Activated T-cell treated with anti-CD3 and anti-CD28 coated beads for 24 hours (primary cell): ENCODE measurements around the gene COG5.

Source experiments
- DNase-seq: peaks from one replicate; pipeline ENCODE4 v3.0.0-alpha.2; 2020; ENCODE audit warnings: low read depth

COG5 gene

GRCh38 chr7:107180378-107180777 lies 383.3 kb downstream of the COG5 start:
- DNase-seq = peak; percentile 67

DNA sequence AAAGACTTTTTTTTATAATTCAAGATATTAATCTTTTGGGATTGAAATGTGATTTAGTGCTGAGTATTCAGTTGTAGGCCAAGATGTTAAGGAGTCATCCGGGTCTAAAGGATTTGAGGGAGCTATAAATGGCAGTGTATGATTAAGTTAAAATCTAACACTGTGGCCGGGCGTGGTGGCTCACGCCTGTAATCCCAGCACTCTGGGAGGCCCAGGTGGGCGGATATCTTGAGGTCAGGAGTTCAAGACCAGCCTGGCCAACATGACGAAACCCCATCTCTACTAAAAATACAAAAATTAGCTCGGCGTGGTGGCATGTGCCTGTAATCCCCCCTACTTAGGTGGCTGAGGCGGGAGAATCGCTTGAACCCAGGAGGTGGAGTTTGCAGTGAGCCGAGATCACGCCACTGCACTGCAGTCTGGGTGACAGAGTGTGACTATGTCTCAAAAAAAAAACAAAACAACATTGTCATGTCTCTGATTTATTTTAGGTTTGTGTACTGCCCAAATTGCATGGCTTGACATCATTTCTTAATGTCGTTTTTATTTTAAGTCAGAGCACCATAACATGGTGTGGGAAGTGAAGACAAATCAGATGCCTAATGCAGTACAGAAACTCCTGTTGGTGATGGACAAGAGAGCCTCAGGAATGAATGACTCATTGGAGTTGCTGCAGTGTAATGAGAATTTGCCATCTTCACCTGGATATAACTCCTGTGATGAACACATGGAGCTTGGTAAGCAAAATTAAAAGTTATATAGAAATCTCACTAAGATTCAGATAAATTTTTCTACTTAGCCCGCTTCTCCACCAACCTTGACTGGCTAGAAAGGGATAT lies 384.2 kb downstream of the COG5 start:
- no peak for DNase-seq

GRCh38 chr7:107173691-107174406 lies 389.9 kb downstream of the COG5 start:
- no peak for DNase-seq

GRCh38 chr7:107173191-107173590 lies 390.5 kb downstream of the COG5 start:
- DNase-seq = no peak

DNA sequence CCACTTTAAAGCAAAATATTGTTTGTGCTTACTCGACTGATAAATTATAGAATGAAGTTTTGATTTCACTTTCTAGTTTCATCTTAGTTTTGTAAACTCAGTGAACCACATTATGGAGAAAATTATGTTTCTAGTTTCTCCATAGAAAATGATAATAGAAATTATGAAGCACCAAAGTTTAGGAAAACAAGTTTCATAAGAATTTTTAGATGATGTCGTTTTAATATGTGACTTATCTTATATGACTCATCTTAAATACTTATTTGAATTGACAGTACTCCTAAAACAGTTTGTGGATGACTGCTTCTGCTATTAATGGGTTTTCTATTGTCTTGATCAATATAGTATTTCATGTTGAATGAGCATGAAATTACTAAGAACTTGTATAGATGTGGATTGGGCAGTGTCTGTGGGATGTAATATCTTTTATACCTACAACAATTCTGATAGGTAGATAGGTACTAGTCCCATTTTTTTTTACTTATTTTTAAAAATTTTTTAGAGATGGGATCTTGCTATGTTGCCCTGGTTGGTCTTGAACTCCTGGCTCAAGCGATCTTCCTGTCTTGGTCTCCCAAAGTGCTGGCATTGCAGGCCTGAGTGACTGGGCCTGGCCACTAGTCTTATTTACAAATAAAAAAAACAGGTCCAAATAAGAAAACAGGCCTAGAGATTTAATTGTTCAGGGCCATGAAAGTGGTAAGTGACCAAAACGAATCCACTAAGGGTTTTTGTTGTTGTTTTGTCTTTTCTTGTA lies 391.3 kb downstream of the COG5 start:
- DNase-seq = no peak

GRCh38 chr7:107171496-107171895 lies 392.2 kb downstream of the COG5 start:
- DNase-seq = no peak

- DNase-seq = no peak
These were observed 393.4 kb downstream of the COG5 start for GRCh38 chr7:107170051-107170915.

DNA sequence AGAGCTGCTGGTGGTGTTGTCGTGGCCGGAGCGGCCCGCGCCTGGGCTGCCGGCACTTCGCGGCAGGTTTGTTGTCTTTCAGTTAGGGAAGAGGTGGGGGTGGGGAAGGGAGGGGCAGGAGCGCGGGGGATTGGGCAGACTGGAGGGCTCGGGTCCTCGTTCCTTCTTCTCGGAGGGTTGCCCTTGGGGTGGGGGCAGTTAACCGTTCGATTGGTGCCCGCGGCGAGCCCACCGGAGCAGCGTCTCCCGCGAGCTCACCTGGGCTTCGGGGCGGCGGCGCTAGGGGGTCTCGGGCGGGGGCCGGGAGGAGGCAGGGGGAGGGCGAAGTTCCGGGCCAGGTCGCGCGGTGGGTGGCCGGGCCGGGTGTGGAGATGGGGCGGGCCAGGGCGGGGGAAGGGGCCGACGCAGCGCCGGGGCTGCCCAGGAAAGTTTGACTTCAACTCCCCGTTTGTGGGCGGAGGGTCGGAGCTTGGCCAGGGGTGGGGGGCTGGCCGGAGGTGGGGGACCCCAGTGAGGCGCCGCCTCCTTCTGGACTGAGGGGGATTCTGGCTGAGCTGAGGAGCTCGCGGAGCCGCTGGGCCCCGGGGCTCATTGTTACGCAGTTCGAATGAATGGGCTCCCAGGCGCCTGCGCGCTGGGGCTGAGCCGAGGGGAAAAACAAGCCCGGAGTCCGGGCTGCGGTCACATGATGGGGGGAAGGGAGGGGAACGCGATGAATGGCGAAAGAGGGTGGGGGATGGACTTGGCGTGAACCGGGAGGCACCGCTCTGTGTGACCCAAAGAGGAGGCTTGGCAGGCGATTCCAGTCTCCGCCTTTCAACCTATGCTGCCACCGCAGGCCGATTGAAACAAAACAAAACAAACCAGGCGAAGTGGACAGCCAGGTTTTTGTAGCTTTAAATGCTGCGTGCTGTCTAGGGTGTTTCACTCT lies 394.3 kb downstream of the COG5 start:
- DNase-seq = peak; percentile 81

- peak; percentile 98 for DNase-seq
These were observed 395.2 kb downstream of the COG5 start, which contains the start of gene HBP1 for GRCh38 chr7:107168233-107169119. Gene HBP1 (plus strand): TSS chr7:107169003. CDS start chr7:107179894, 10,891 bp downstream.

GRCh38 chr7:107167483-107168232 lies 396.1 kb downstream of the COG5 start:
- peak; percentile 45 for DNase-seq

DNA sequence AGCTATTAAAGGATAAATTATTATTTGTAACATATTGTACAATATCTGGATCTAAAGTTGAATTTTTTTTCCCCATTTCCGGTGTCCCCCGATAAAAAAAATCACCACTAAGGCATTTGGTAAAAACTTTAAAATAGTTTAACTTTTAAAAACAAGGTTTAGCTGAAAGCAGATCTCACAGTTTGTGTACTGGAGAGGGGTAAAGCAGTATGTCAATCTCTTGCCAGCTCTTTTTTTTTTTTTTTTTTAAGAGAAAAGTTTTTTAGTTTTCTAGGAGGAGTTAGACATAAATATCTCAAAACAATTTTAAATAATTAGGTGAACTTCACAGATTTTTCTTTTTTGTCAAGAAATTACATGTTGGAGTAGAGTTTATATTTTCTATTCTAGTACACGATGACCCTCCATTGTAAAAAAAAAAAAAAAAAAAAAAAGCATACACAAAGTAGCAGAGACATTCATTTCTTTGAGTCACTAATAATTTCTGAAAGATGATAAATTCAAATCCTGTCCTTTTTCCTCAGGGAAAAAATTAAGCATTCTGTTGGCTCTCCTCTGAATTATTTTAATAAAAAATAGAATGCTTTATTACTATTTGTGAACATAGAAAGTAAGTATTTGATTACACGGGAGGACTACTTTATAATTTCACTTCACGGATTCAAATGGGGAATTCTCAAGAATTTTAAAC lies 396.8 kb downstream of the COG5 start:
- DNase-seq = no peak

DNA sequence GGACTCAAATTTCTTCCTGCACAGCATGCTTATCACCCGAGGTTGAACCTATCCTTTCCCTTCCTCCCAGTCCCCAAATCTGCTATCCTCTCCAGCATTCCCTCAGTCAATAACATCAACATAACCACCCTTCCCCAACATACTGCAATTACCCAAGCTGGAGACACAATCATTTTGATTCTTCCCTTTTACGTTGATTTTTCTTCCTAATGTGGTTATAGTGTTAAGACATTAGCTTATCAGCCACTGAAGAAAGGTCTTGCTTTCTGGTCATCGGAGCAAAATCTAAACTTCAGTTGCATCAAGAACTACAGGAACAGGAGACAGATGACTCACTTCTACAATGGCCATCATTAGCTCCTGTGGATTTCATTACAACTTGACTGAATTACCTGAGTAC lies 398.4 kb downstream of the COG5 start:
- no peak for DNase-seq

GRCh38 chr7:107164092-107164491 lies 399.6 kb downstream of the COG5 start:
- no peak for DNase-seq

DNA sequence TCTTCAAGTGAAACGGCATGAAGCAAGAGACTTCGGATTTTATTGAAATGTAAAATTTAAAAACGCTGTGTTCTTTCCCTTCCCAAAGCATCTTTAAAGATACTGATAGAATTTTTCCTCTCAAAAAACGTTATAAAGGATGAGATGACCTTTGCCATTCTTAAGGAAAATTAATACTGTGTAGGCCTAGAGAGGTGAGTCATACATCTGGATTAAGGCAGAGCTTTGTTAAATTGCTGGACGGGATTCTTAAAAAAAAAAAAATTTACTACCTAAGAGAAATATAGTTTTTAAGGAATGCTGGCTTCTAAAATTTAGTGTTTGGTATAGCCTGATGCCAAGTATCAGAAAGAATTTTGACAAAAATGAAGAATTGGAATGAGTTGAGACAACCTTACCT lies 401.2 kb downstream of the COG5 start:
- DNase-seq = no peak

DNA sequence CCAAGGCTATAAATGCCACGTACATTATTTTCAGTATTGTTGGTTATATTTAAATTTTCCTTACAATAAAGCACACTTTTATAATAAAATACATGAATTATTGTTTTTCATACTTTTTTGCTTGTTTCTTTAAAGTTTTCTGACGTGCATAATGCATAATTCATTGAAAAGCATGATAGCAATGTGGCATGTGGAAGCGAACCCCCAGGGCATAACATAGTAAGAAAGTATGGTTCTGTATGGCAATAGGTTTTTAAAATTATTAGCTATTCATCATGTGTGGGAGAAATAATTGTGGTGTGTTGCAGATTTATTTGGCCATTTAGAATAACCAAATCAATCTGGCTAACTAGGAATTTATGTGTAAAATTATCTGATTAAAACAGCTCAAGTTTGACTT lies 402.3 kb downstream of the COG5 start:
- DNase-seq = no peak

- DNase-seq = no peak
These were observed 403.3 kb downstream of the COG5 start for GRCh38 chr7:107160389-107160788.

DNA sequence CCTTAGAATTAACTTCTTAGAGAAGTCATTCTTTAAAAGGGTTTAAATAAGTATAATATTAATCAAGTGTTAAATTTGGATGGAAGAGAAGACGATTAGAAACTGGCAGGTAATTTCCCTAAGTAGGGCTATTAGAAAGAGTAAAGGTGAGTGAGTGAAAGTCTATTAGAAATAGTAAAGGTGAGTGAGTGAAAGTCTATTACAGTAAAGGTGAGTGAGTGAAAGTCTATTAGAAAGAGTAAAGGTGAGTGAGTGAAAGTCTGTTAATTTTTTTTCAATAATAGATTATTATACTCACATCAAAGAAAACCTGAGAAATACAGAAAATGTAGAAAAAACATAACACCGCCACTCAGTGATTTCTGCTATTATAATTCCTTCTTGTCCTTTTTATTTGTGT lies 405.7 kb downstream of the COG5 start:
- DNase-seq = no peak

GRCh38 chr7:107157091-107157490 lies 406.6 kb downstream of the COG5 start:
- DNase-seq = no peak
